Stimulated activated CD8-positive, alpha-beta memory T cell treated with anti-CD3 and anti-CD28 coated beads, Interleukin-7, amount 100 ng/mL, for 48 hours (primary cell): Measurements from ENCODE around the gene POU2AF2.

ENCODE experiments used
- DNase-seq, 2 donors: peaks; one replicate each; pipeline ENCODE4 v3.0.0-alpha.2; 2020; ENCODE audit warnings: low read depth in 1 of 2; ENCODE audit errors: extremely low read depth in 1 of 2

The POU2AF2 gene

DNA sequence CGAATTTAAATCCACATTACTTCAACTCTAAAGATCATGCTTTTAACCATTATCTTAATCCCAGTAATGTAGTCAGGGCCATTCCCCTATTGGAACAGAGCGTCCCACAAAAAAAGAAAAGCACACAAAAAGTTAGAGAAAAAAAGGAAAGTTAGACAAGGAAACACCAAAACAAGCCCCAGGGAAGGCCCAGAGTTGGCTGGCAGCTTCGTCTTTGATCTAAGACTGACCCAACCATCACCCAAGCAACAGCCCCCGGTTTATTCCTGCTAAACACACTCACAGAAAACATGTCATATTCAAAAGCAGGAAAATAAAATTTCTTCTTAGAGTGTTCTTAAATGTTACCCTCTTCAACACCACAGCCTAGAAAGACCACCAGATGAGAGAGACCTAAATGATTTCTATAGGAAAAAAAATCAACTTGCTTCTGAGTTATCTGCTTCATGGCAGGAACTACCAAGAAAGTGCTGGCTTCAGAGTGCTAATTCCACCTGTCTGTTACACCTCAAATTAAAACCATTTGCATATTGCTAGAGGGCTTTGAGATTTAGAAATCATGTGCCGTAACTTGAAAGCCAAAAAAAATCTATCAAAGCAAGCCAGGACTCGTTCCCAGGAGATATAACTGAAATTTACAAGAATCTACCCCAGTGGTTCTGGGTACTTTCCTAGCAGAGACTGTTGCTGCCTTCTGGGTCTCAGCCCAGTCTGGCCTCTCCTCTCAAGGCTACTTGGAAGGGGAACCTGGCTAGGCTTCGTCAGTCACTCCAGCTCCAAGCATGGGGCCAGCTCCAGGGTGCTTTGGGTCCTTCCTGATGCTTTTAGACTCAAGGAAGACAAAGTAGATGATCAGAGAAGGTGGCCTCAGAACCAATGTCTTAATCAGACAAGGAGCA is 84.0 kb downstream of the POU2AF2 start:
- DNase-seq = no peak

DNA sequence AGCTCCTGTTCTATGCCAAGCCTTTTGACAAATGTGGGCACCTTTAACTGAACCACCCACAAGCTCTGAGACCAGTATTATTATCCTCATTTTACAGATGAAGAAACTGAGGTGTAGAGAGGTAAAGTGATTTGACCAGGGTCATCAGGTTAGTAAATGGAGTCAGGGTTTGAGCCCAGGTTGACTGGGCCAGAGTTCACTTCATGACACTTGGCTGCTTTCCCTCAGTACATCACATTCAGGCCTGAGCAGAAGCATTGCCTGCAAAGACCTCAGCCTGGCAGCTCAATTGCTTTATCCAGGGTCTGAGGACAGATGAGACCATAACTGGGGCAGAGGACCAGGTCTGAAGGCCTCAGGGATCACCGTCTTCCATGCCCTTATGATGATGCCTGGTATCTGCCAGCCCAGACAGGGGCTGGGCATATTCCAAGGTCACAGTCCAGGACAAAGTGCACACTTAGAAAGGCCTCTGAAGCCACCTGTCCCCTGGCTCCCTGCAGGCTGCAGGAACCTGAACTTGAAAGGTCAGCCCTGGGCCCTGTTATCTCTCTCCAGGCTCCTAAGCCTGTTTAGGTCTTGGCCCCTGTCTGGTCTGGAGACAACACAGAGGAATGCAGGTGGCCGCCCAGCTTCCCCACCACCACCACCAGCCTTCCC is 84.8 kb downstream of the POU2AF2 start:
- no peak for DNase-seq

DNA sequence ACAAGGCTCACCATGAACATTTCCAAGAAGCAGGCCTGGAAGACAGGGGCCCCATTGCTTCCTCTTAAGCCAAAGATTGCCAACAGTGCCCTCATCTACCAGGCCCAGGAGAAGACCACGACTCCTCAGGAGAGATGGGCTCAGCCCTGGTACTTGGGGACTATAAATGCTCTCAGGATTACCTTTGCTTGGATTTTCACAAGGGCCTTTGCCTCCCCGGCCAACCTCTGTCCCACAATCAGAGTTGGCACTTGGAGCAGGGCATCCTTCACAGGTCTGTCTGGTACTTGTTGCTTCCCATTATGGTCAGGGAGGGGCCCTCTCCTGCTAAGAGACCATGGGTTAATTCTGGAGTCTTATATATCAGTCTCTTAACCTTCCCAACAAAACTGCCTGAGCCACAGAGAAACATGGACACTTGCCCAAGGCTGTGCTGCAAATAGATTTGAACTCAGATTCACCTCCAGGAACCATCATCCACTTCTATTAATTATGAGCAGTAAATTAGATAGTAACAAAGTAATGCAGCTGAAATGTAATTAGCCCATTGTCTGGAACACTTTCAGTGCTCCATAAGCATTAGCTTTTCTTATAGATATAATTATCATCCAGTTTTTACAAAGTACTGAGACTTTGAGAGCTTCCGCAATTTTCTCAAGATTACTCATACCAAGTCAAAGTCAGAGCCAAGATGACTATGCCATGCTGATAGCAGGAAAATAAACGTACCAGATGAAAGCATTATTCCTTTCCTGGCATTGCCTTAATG is 86.4 kb downstream of the POU2AF2 start:
- DNase-seq = no peak

DNA sequence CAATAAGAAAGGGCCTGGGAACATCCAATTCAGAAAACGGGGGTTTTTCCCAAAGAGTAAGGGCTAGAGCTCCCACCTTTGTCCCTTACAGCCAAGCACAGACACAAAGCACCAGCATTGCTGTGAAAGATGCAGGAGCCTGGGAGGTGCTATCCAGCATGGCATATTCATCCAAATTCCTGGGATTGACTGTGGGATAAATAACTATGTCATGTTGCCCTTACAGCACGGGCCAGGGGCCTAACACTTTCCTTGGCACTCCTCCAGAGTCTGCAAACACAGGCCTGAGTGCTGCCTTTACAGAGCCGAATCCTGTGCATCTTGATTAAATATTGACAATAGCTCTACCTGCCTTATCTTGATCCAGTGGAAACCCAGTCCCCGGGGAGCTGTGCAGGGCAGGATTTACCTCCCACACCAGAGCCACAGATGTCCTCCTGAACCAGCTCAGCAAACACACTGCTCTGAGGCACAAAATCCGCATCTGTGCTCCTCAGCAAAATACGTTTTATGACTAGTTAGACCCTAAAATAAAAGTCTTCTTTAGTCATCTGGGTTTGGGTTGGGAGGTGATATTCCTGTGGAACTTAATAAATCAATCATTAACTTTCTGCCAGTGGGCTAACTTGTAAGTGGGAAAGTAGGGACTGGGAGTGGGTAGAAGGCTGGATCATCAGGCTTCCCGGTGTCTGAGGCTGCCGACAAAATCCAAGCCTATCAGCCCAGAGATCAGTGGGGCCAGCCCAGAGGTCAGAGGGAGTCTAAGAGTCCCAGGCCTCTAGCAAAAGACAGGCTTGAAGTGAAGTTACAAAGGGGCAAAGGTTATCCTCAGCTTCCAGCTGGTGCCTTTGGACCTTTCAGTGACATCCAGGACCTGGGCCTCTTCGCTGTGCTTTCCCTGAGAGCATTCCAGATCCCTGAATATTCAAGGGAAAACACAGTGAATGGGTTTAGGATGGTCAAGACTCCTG is 89.3 kb downstream of the POU2AF2 start:
- no peak for DNase-seq

DNA sequence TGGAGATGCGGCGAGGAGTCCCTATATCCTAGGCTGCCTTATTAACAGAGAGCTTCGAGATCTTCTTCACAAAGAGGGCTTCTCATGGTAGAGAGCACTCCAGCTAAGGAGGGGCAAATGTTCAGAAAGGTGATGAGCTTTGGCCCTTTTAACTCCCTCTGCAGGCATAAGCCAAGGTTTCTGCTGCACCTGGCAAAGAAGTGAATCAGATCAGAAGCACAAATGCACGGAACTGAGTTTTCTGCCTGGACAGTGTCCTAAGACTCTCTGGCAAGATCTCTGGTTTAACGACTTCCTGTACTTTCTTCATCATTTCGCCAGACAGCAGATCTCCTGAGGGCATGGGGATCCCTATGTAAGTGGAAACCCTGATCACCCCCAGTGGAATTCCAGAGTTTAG is 90.0 kb downstream of the POU2AF2 start:
- DNase-seq = no peak
